Sigmoid colon (tissue), 4 donors: ENCODE data around the gene GPR179.
A peak's percentile ranks its signal among the peaks of the same experiment; 100 is the strongest.
"Not testable (repeated sequence)": the region's sequence is repeated elsewhere in the genome, so short reads cannot be mapped to it uniquely, and the experiment has no call there.

Source experiments
- EP300 ChIP-seq, 4 donors: sonication (generic); formaldehyde crosslinking; IDR thresholded peaks; one replicate each; pipeline ENCODE4 v1.6.1; 2017; ENCODE audit warnings: antibody characterized with exemption in 4 of 4
- POLR2A ChIP-seq, 2 donors: fragments of 450-650 bp; IDR thresholded peaks; one replicate each; pipeline ENCODE4 v1.6.1; 2016; ENCODE audit warnings: antibody characterized with exemption in 2 of 2, mild to moderate bottlenecking in 2 of 2, moderate library complexity in 2 of 2
- POLR2AphosphoS5 ChIP-seq, 4 donors: sonication (generic); formaldehyde crosslinking; IDR thresholded peaks; one replicate each; pipeline ENCODE4 v1.6.1; 2017; ENCODE audit warnings: antibody characterized with exemption in 4 of 4
- TF ChIP-seq, protein P1 (sequence below), 4 experiments: fragments of 450-650 bp in 3 of 4; fragments of 200-600 bp in 1 of 4; IDR thresholded peaks; one replicate each; pipeline ENCODE4 v1.5.1; 2016 to 2019; ENCODE audit warnings: antibody characterized with exemption in 4 of 4, mild to moderate bottlenecking in 3 of 4, moderate library complexity in 2 of 4

DNA sequence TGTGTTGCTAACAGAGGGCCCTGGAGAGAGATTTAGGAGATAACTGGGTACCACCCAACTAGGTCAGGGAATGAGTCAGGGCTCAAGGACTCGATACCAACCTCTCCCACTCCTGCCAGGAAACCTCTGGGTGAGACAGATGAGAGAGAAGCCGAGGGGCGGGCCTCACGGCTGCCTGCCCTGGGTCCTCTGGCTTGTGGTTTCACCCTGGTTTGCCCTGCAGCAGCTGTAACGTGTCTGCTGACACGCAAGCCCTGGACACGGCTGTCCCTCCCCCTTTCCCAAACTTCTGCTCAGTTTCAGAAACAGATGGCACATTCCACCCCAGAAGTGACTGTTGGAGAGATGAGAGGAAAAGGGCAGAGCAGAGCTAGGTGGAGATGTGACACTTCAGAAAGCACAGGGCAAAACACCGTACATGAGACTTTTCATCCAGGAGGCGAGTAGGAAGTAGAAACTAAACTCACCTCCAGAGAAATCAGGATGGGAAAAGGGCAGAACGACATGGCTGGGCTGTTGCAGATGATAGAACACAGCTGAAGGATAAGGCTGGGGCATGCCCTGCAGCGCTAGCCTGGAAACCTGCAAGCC, 57.2 kb downstream of the GPR179 start:
- TF ChIP-seq, protein P1, sequence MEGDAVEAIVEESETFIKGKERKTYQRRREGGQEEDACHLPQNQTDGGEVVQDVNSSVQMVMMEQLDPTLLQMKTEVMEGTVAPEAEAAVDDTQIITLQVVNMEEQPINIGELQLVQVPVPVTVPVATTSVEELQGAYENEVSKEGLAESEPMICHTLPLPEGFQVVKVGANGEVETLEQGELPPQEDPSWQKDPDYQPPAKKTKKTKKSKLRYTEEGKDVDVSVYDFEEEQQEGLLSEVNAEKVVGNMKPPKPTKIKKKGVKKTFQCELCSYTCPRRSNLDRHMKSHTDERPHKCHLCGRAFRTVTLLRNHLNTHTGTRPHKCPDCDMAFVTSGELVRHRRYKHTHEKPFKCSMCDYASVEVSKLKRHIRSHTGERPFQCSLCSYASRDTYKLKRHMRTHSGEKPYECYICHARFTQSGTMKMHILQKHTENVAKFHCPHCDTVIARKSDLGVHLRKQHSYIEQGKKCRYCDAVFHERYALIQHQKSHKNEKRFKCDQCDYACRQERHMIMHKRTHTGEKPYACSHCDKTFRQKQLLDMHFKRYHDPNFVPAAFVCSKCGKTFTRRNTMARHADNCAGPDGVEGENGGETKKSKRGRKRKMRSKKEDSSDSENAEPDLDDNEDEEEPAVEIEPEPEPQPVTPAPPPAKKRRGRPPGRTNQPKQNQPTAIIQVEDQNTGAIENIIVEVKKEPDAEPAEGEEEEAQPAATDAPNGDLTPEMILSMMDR (IDR thresholded peaks at IDR 0.05) = not testable (repeated sequence)
- TF ChIP-seq POLR2AphosphoS5 (IDR thresholded peaks at IDR 0.05) = peak in 2 of 4 donors; percentile 53 to 65
- TF ChIP-seq POLR2A, EP300 (IDR thresholded peaks at IDR 0.05): not testable (repeated sequence)
